Activated effector memory CD4-positive, alpha-beta T cell treated with anti-CD3 and anti-CD28 coated beads, Interleukin-2, amount 50 U/mL, for 16 hours (primary cell): ENCODE measurements around the gene KIF4B.

Experiments
- DNase-seq: peaks from one replicate; pipeline ENCODE4 v3.0.0-alpha.2; 2020

The KIF4B gene

DNA sequence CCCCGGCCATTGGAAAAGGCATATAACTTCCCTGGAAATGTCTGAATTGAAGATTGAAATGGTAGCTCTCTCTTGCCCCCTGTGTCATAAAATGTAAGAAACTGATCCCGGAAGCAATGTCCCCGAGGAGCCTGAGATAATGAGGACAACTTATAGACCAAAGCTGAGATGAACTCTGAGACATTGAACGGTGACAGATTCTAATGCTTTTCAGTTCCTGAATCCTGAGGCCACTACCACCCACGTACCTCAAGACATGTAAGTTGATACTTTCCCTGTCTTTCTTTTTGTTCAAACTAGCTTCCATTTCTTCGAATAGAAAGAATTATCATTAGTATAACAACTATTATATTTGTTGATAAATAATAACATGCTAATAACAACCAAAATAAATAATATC is 51.0 kb downstream of the KIF4B start:
- no peak for DNase-seq

DNA sequence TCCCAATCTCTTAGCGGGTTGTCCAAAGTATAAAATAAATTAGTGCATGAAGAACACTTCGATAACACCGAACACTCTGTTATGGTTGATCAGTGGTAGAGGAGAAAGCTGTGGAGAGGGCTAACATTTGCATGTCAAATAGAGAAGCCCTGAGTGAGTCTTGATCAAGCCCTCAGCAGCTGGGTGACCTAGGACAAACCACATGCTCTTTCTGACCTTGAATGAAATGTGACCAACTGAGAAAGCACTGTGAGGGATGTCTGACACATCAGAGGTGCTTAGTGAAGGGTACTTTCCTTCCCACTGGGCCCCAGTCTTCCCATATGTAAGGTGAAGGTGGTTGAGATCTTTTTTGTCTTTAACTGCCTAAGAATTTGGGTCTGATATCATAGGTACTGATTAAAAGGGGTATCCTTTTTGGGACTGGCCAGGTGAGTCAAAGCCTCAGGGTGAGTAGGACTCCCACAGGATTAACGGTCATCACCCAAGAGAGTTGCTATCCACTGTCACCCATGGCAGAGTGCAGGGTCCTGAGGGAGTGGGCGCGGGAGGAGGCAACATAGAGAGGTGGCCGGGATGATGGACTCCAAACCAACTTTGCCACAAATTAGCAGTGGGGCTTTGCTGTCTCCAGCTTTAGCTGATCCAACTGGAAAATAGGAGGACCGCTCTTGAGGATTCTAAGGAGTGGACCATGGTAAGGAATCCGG is 53.5 kb downstream of the KIF4B start:
- DNase-seq, result no peak
